Stimulated activated CD8-positive, alpha-beta memory T cell treated with anti-CD3 and anti-CD28 coated beads, Interleukin-12 subunit alpha, Interleukin-12 subunit beta, amount 100 ng/mL, for 1 hour (primary cell): ENCODE results near the gene TENM4.
"Not testable (repeated sequence)": the region's sequence is repeated elsewhere in the genome, so short reads cannot be mapped to it uniquely, and the experiment has no call there.

ENCODE experiments used
- DNase-seq: peaks from one replicate; pipeline ENCODE4 v3.0.0-alpha.2; 2020; ENCODE audit warnings: low read depth

TENM4 gene

GRCh38 chr11:78841456-78842060 lies 599.3 kb downstream of the TENM4 start:
- DNase-seq = no peak

- DNase-seq = no peak
These were observed 600.2 kb downstream of the TENM4 start for GRCh38 chr11:78840623-78841022.

- DNase-seq = no peak
These were observed 600.6 kb downstream of the TENM4 start for GRCh38 chr11:78840200-78840599.

GRCh38 chr11:78838417-78838816 lies 602.4 kb downstream of the TENM4 start:
- no peak for DNase-seq

GRCh38 chr11:78835646-78836045 lies 605.2 kb downstream of the TENM4 start:
- no peak for DNase-seq

GRCh38 chr11:78834886-78835285 lies 605.9 kb downstream of the TENM4 start:
- no peak for DNase-seq

- DNase-seq = no peak
These were observed 607.6 kb downstream of the TENM4 start for GRCh38 chr11:78833237-78833636.

- DNase-seq = no peak
These were observed 608.4 kb downstream of the TENM4 start for GRCh38 chr11:78832226-78832947.

- DNase-seq = no peak
These were observed 609.3 kb downstream of the TENM4 start for GRCh38 chr11:78831571-78831970.

- DNase-seq = no peak
These were observed 610.5 kb downstream of the TENM4 start for GRCh38 chr11:78830277-78830819.

GRCh38 chr11:78829146-78829545 lies 611.7 kb downstream of the TENM4 start:
- no peak for DNase-seq

- DNase-seq = no peak
These were observed 612.2 kb downstream of the TENM4 start for GRCh38 chr11:78828676-78829075.

GRCh38 chr11:78827291-78827690 lies 613.5 kb downstream of the TENM4 start:
- not testable (repeated sequence) for DNase-seq

- no peak for DNase-seq
These were observed 615.2 kb downstream of the TENM4 start for GRCh38 chr11:78825591-78826020.

- DNase-seq = no peak
These were observed 617.2 kb downstream of the TENM4 start for GRCh38 chr11:78823588-78823987.

GRCh38 chr11:78822931-78823423 lies 617.9 kb downstream of the TENM4 start:
- no peak for DNase-seq

GRCh38 chr11:78821371-78822306 lies 619.2 kb downstream of the TENM4 start:
- DNase-seq = no peak

GRCh38 chr11:78820741-78821140 lies 620.1 kb downstream of the TENM4 start:
- DNase-seq = no peak

- no peak for DNase-seq
These were observed 622.6 kb downstream of the TENM4 start for GRCh38 chr11:78818201-78818600.

- DNase-seq = no peak
These were observed 625.0 kb downstream of the TENM4 start for GRCh38 chr11:78815831-78816230.

GRCh38 chr11:78812513-78813293 lies 628.1 kb downstream of the TENM4 start:
- DNase-seq = no peak
